HS-27A (cell line): ENCODE measurements around the gene RNF222.
"Not testable (repeated sequence)": the region's sequence is repeated elsewhere in the genome, so short reads cannot be mapped to it uniquely, and the experiment has no call there.

Experiments used
- DNase-seq: peaks from one replicate; pipeline ENCODE4 v3.0.0-alpha.2; 2012; ENCODE audit warnings: low read depth, missing footprints

The RNF222 gene

DNA sequence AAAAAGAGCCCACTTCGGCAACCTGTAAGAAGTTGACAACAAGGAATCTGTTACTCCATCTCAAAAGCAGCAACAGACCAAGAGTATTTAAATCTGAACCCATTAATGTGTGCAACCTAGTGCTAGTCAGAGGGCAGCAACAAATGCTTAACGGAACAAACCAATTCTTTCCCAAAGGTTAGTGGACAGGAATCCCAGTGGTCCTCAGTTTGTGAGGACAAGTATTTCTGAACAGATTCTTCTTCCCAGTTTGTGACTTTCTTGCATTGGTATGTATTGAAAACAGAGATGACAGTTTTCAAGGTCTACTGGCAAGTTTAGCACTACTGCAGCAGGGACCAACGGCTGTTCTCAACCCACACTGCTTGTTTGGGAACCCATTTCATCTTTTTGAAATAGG lies 17.6 kb downstream of the RNF222 start:
- no peak for DNase-seq

GRCh38 chr17:8378117-8378516 lies 19.5 kb downstream of the RNF222 start:
- DNase-seq: not testable (repeated sequence)

DNA sequence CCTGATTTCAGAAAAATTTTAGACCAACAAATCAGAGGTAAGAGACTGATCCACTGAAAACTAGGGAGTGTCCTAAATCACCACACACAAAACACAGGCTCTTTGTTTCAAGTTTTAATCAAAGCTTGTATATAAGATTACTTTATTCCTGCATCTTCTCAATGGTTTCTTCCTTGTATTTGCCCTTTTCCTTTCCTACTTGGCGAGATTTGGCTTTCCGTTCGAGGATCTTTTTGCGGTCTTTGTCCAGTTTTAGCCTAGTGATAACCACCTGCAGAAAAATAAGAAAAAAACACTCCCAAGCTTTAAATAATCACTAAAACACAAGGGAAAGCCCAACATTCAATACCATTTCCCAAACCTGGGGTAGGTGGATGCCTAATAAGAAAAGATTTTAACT lies 20.2 kb downstream of the RNF222 start:
- no peak for DNase-seq

GRCh38 chr17:8376271-8377067 lies 21.2 kb downstream of the RNF222 start, which contains the start of gene KRABD2:
KRABD2 (minus strand) TSS chr17:8376704.
- peak; percentile 68 for DNase-seq

GRCh38 chr17:8375738-8376259 lies 21.8 kb downstream of the RNF222 start:
- no peak for DNase-seq

DNA sequence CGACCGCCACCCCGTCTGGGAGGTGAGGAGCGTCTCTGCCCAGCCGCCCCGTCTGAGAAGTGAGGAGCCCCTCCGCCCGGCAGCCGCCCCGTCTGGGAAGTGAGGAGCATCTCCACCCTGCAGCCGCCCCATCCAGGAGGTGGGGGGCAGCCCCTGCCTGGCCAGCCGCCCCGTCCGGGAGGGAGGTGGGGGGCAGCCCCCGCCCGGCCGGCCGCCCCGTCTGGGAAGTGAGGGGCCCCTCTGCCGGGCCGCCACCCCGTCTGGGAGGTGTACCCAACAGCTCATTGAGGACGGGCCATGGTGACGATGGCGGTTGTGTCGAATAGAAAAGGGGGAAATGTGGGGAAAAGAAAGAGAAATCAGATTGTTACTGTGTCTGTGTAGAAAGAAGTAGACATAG lies 23.8 kb downstream of the RNF222 start:
- DNase-seq: not testable (repeated sequence)

- no peak for DNase-seq
Observed at GRCh38 chr17:8372422-8372821, 25.2 kb downstream of the RNF222 start.

DNA sequence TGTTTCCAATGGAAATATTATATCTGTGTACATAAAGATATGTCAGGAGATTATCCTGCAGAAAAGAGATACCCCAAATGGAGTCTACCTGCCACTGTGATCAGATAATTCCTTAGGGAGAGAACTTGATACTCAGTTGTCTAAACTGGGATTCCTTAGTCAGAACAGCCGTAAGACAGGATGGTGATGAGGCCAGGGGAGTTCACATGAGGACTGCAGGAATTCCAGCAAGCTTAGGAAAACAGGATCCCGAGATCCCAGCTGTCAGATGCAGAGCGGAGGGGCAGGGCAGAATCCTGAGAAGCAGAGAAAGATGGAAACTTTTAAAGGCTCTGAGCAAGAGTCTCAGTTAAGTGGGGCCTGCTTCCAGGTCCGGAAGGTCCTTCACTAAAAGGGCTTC lies 25.8 kb downstream of the RNF222 start:
- DNase-seq: no peak

GRCh38 chr17:8369944-8370343 lies 27.7 kb downstream of the RNF222 start:
- DNase-seq: no peak

GRCh38 chr17:8368193-8368592 lies 29.4 kb downstream of the RNF222 start:
- DNase-seq: no peak

- peak; percentile 59 for DNase-seq
Observed at GRCh38 chr17:8366231-8366630, 31.4 kb downstream of the RNF222 start.

GRCh38 chr17:8365143-8365542 lies 32.5 kb downstream of the RNF222 start:
- DNase-seq: no peak

- DNase-seq: no peak
Observed at GRCh38 chr17:8362651-8363332, 34.8 kb downstream of the RNF222 start.

DNA sequence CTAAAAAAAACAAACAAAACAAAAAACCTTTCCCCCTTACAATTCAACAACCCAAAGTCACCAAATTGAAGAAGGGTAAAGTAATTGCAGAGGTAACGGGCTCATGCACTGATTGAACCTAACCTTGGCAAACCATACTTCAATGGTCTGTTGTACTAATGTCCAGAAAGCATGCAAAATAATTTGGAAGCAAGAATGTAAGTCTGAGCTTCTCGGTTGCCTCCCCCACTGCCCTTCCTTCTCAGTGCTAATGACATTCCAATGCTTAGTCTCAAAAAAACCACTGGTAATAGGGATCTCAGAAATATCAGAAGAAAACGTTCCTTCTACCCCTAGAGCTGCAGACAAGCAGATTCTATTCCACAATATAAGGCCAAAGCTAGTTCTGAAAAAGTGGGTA lies 36.9 kb downstream of the RNF222 start:
- DNase-seq: no peak

DNA sequence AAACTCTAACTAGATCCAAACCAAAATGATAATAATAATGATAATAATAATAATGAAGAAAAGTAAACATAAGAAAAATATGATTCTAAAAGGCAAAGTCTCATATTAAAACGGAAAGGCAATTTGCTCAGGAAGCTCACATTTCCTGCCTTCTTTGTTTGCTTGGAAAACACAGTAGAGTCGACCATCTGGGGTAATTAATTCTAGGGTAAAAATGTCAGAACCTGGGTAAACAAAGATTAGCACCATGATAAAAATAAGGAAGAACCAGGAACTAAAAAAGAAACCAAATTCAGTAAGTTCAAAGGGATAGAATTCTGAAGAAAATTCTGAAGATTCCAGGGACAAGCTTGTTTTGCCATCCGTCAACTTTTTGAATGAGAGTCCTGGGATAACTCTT lies 37.4 kb downstream of the RNF222 start:
- no peak for DNase-seq

GRCh38 chr17:8359769-8360168 lies 37.9 kb downstream of the RNF222 start:
- no peak for DNase-seq

- DNase-seq: no peak
Observed at GRCh38 chr17:8357910-8358309, 39.7 kb downstream of the RNF222 start.

GRCh38 chr17:8354236-8354635 lies 43.4 kb downstream of the RNF222 start:
- DNase-seq: no peak

GRCh38 chr17:8353736-8354135 lies 43.9 kb downstream of the RNF222 start:
- DNase-seq: no peak

DNA sequence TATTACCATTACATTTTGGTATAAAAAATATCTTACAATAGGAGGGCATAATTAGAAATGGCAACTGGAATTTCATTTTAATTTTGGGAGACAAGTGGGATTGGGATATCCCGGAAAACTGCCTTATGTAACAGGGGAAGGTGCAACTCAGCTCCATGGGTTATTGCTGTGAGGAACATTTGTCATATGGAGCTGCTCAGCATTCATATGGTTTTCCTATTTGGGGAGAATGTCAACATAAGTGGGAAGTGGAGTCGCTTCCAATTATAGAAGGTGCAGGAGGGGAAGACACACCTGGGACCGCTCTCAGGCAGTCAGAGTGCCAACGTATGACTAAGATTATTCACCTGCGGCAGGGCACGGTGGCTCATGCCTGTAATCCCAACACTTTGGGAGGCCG lies 47.3 kb downstream of the RNF222 start:
- no peak for DNase-seq

- not testable (repeated sequence) for DNase-seq
Observed at GRCh38 chr17:8347001-8347400, 50.6 kb downstream of the RNF222 start.

DNA sequence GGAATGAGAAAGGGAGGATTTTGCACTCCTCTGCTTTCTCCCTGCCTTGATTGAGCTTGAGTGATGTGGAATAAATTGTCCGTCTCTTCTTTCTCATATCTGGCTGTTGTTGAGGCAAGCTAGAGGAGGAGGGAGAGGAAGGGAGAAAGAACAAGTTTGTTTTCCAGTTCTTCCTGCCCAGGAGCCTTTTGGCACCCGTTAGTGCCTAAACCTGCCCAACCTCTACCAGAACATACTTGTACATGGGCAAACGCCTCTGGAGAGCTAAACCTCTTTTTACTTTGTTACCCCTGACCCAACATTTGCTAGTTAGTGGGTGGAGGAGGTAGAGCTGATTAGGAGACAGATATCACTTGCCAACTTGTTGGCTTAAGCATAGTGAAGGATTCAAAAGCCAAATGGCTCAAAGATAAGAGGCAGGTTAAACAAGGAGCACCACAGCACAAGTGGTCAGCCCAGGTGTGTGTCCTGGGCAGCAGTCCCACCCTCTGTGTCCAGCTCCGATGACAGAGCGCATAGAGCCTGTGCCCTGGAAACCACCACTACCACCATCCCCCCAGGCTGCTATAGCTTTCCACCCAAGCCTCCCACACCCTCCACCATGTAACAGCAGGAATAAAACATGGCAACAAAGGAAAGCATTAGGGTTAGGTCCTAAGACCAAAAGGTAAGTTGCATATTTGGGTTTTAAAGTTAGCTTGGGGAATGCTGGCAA lies 51.5 kb downstream of the RNF222 start:
- DNase-seq: no peak
